Colon (tissue), 2 donors: Measurements from ENCODE around the gene FYTTD1.
"Not testable (repeated sequence)": the region's sequence is repeated elsewhere in the genome, so short reads cannot be mapped to it uniquely, and the experiment has no call there.

Source experiments
- FAIRE-seq: peaks from 2 replicates; lab custom pipeline; 2012; peaks lifted over from hg19 to GRCh38; lab: Jason Lieb, UNC
- donor health status: control.
- donor health status: control.

FYTTD1 gene

GRCh38 chr3:197749601-197750395 is at the start of gene FYTTD1:
Gene FYTTD1, plus strand, starts transcription at chr3:197749883. Its CDS starts 89 bp downstream, at chr3:197749972.
- FAIRE-seq = no peak

GRCh38 chr3:197700095-197700494 is 49.6 kb upstream of the FYTTD1 start:
- FAIRE-seq = no peak

- FAIRE-seq = no peak
Observed at GRCh38 chr3:197701841-197702240, 47.8 kb upstream of the FYTTD1 start.

GRCh38 chr3:197706658-197707057 is 43.0 kb upstream of the FYTTD1 start:
- no peak for FAIRE-seq

GRCh38 chr3:197709135-197709534 is 40.5 kb upstream of the FYTTD1 start:
- no peak for FAIRE-seq

GRCh38 chr3:197710965-197711364 is 38.7 kb upstream of the FYTTD1 start:
- FAIRE-seq = not testable (repeated sequence)

GRCh38 chr3:197711973-197712707 is 37.5 kb upstream of the FYTTD1 start:
- FAIRE-seq = no peak

- no peak for FAIRE-seq
Observed at GRCh38 chr3:197713477-197713822, 36.2 kb upstream of the FYTTD1 start.

GRCh38 chr3:197714251-197714650 is 35.4 kb upstream of the FYTTD1 start:
- FAIRE-seq = no peak

- no peak for FAIRE-seq
Observed at GRCh38 chr3:197718891-197719290, 30.8 kb upstream of the FYTTD1 start.

- no peak for FAIRE-seq
Observed at GRCh38 chr3:197720694-197721093, 29.0 kb upstream of the FYTTD1 start.

- FAIRE-seq = no peak
Observed at GRCh38 chr3:197722734-197723133, 26.9 kb upstream of the FYTTD1 start.

GRCh38 chr3:197727878-197728277 is 21.8 kb upstream of the FYTTD1 start:
- not testable (repeated sequence) for FAIRE-seq

GRCh38 chr3:197728487-197728886 is 21.2 kb upstream of the FYTTD1 start:
- no peak for FAIRE-seq

- FAIRE-seq = no peak
Observed at GRCh38 chr3:197730200-197730599, 19.5 kb upstream of the FYTTD1 start.

- FAIRE-seq = not testable (repeated sequence)
Observed at GRCh38 chr3:197730770-197731169, 18.9 kb upstream of the FYTTD1 start.

- not testable (repeated sequence) for FAIRE-seq
Observed at GRCh38 chr3:197731483-197731882, 18.2 kb upstream of the FYTTD1 start.

GRCh38 chr3:197733042-197733441 is 16.6 kb upstream of the FYTTD1 start:
- FAIRE-seq = no peak

- no peak for FAIRE-seq
Observed at GRCh38 chr3:197734667-197735318, 14.9 kb upstream of the FYTTD1 start.

GRCh38 chr3:197736010-197736490 is 13.6 kb upstream of the FYTTD1 start:
- FAIRE-seq = no peak

GRCh38 chr3:197736491-197737318 is 13.0 kb upstream of the FYTTD1 start, which contains the start of gene RUBCN:
Gene RUBCN, minus strand, starts transcription at chr3:197736904. Its CDS starts 185 bp downstream, at chr3:197736719.
- FAIRE-seq = no peak

- FAIRE-seq = no peak
Observed at GRCh38 chr3:197737319-197737649, 12.4 kb upstream of the FYTTD1 start.
